ENCODE measurements around the gene MMP23B. TPM values are rescaled to one million over a fixed set of nuclear protein-coding genes. Genes with fewer than 3 reads are reported as not detected.
"Not testable (repeated sequence)": the region's sequence is repeated elsewhere in the genome, so short reads cannot be mapped to it uniquely, and the experiment has no call there.

Gene MMP23B
- total and polyA plus RNA-seq, 5 donors from 2014 or later: 0.18 to 4.1 (median 0.21) TPM; not detected in 2

GRCh38 chr1:1675218-1675617 lies 43.2 kb downstream of the MMP23B start:
- H3K4me1 Mint-ChIP-seq: peaks cover 0 to 24% (median 18%) of the 10 kb centered on the region in 4 donors
- H3K9me3 Mint-ChIP-seq; H3K27ac ChIP-seq (ENCODE audit: insufficient read depth, low read length, poor library complexity, severe bottlenecking); H3K27ac Mint-ChIP-seq; H3K27me3 ChIP-seq (ENCODE audit: control insufficient read depth, insufficient read depth, low read length); H3K4me3 Mint-ChIP-seq; DNase-seq; ATAC-seq (ENCODE audit: low read depth in 2 of 2); H3K27me3 Mint-ChIP-seq; H3K9me3 ChIP-seq (ENCODE audit: control insufficient read depth in 2 of 2, low read length in 2 of 2); H3K4me3 ChIP-seq (ENCODE audit: low read depth, low read length); H3K36me3 ChIP-seq (ENCODE audit: control insufficient read depth, insufficient read depth, low read length); H3K36me3 Mint-ChIP-seq: not testable (repeated sequence)
- H3K4me1 ChIP-seq (ENCODE audit: control insufficient read depth, insufficient read depth, low read length, poor library complexity, severe bottlenecking): peaks cover 18% of the 10 kb centered on the region

DNA sequence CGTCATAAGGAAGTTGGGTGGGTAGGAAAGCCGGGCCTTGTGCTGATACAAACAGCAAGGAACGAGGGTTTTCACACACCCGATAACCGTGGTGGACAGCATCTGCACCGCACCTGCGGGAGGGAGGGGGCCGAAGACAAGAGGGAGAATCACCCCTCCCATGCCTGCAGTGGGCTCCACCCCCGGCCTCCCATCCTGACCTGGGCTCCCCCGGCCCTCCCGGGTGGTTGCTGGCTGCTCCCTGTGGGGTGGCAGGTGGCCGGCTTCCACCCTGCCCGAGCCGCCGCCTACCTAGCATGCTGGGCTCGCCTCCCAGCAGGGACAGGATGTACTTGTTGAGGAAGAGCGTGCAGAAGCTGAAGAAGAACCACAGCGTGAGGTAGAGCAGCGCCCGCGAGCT lies 44.1 kb downstream of the MMP23B start:
- H3K36me3 ChIP-seq (ENCODE audit: control insufficient read depth, insufficient read depth, low read length); H3K27ac ChIP-seq (ENCODE audit: insufficient read depth, low read length, poor library complexity, severe bottlenecking); H3K9me3 Mint-ChIP-seq; H3K27me3 Mint-ChIP-seq; H3K36me3 Mint-ChIP-seq; H3K4me3 ChIP-seq (ENCODE audit: low read depth, low read length); H3K4me3 Mint-ChIP-seq; H3K27ac Mint-ChIP-seq; H3K27me3 ChIP-seq (ENCODE audit: control insufficient read depth, insufficient read depth, low read length); DNase-seq; H3K9me3 ChIP-seq (ENCODE audit: control insufficient read depth in 2 of 2, low read length in 2 of 2); ATAC-seq (ENCODE audit: low read depth in 2 of 2): not testable (repeated sequence)
- H3K4me1 ChIP-seq (ENCODE audit: control insufficient read depth, insufficient read depth, low read length, poor library complexity, severe bottlenecking): peaks cover 18% of the 10 kb centered on the region
- H3K4me1 Mint-ChIP-seq: peaks cover 0 to 29% (median 18%) of the 10 kb centered on the region in 4 donors

- no peaks in the 10 kb centered on the region for H3K27me3 Mint-ChIP-seq
- no peaks in the 10 kb centered on the region for H3K27me3 ChIP-seq (ENCODE audit: control insufficient read depth, insufficient read depth, low read length)
- peak overlapping the region; percentile 79 for H3K27ac ChIP-seq (ENCODE audit: insufficient read depth, low read length, poor library complexity, severe bottlenecking)
- peak overlapping the region; percentile 72 for H3K4me3 ChIP-seq (ENCODE audit: low read depth, low read length)
- H3K27ac Mint-ChIP-seq: peak overlapping the region; percentile 98 to 100 (median 99)
- H3K4me1 Mint-ChIP-seq: peaks cover 0 to 37% (median 23%) of the 10 kb centered on the region in 4 donors
- peak; percentile 31 to 71 (median 57) for DNase-seq
- peaks cover 0 to 2% (median 0%) of the 10 kb centered on the region in 7 donors for H3K9me3 Mint-ChIP-seq
- no peaks in the 10 kb centered on the region for H3K9me3 ChIP-seq (ENCODE audit: control insufficient read depth in 2 of 2, low read length in 2 of 2)
- no peaks in the 10 kb centered on the region for H3K36me3 ChIP-seq (ENCODE audit: control insufficient read depth, insufficient read depth, low read length)
- peaks cover 18% of the 10 kb centered on the region for H3K4me1 ChIP-seq (ENCODE audit: control insufficient read depth, insufficient read depth, low read length, poor library complexity, severe bottlenecking)
- peak; percentile 70 to 77 for ATAC-seq (ENCODE audit: low read depth in 2 of 2)
- H3K36me3 Mint-ChIP-seq: peaks cover 7% of the 10 kb centered on the region
- peak overlapping the region; percentile 81 to 96 (median 94) for H3K4me3 Mint-ChIP-seq
Observed at GRCh38 chr1:1677718-1678580, 46.0 kb downstream of the MMP23B start.

DNA sequence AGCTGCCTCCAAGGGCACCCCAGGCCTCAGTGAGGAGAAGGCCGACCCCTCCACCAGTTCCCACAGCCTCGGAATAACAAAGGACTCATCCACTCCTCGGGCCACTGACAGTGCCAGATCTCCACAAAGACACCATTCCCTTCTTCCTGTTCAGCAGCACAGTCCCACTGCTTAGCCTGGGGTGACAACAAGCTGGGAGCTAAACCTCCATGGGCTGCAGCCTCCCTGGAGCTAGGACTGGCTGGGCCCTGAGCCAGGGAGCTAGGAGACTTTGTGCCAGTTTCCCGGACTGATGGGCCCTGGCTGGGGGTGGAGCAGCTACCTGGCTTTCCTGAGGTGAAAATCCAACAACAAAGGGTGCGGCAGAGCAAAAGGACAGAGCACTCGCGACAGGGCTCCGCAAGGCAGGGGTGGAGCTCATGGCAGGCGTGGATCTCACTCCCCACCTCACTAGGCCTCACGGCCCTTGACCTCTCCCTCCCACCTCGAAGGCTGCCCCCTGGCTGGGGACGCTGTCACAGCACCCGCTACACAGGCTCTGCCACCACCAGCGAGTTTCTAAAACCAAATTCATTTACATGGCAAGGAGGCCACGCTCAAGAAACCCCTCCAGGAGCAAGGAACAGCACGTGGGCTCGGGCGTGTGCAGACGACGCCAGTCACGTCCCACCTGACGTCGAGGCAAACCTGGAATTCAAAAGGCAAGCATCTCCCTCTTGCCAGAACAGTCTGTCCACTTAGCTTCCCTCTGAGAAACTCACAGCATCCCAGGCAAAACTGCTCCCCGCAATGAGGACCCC lies 46.8 kb downstream of the MMP23B start:
- Mint-ChIP-seq H3K27ac (peak overlapping the region; percentile 98 to 100 (median 99)), H3K36me3 (peaks cover 4% of the 10 kb centered on the region), H3K9me3 (peaks cover 0 to 2% (median 0%) of the 10 kb centered on the region in 7 donors), H3K4me3 (peak overlapping the region; percentile 81 to 96 (median 94)), H3K4me1 (peaks cover 0 to 44% (median 26%) of the 10 kb centered on the region in 4 donors), H3K27me3 (no peaks in the 10 kb centered on the region)
- Histone ChIP-seq H3K36me3 (ENCODE audit: control insufficient read depth, insufficient read depth, low read length) (no peaks in the 10 kb centered on the region), H3K9me3 (ENCODE audit: control insufficient read depth in 2 of 2, low read length in 2 of 2) (no peaks in the 10 kb centered on the region), H3K27me3 (ENCODE audit: control insufficient read depth, insufficient read depth, low read length) (no peaks in the 10 kb centered on the region), H3K4me3 (ENCODE audit: low read depth, low read length) (no peak overlapping the region), H3K4me1 (ENCODE audit: control insufficient read depth, insufficient read depth, low read length, poor library complexity, severe bottlenecking) (peaks cover 18% of the 10 kb centered on the region), H3K27ac (ENCODE audit: insufficient read depth, low read length, poor library complexity, severe bottlenecking) (peak overlapping the region; percentile 79)
- DNase-seq: peak in 2 of 3 donors; percentile 49 to 61
- ATAC-seq (ENCODE audit: low read depth in 2 of 2): peak in 1 of 2 donors; percentile 39

- peaks cover 21% of the 10 kb centered on the region for H3K4me1 ChIP-seq (ENCODE audit: control insufficient read depth, insufficient read depth, low read length, poor library complexity, severe bottlenecking)
- H3K4me3 ChIP-seq (ENCODE audit: low read depth, low read length): no peak overlapping the region
- Mint-ChIP-seq H3K4me1 (peaks cover 0 to 48% (median 25%) of the 10 kb centered on the region in 4 donors), H3K27ac (peak overlapping the region in 1 of 3 donors; percentile 93), H3K27me3 (no peaks in the 10 kb centered on the region), H3K9me3 (peaks cover 0 to 2% (median 0%) of the 10 kb centered on the region in 7 donors), H3K36me3 (peaks cover 5% of the 10 kb centered on the region), H3K4me3 (no peak overlapping the region)
- no peak for DNase-seq
- no peaks in the 10 kb centered on the region for H3K9me3 ChIP-seq (ENCODE audit: control insufficient read depth in 2 of 2, low read length in 2 of 2)
- no peaks in the 10 kb centered on the region for H3K27me3 ChIP-seq (ENCODE audit: control insufficient read depth, insufficient read depth, low read length)
- H3K36me3 ChIP-seq (ENCODE audit: control insufficient read depth, insufficient read depth, low read length): no peaks in the 10 kb centered on the region
- no peak for ATAC-seq (ENCODE audit: low read depth in 2 of 2)
- H3K27ac ChIP-seq (ENCODE audit: insufficient read depth, low read length, poor library complexity, severe bottlenecking): no peak overlapping the region
Observed at GRCh38 chr1:1680031-1680911, 48.3 kb downstream of the MMP23B start.

DNA sequence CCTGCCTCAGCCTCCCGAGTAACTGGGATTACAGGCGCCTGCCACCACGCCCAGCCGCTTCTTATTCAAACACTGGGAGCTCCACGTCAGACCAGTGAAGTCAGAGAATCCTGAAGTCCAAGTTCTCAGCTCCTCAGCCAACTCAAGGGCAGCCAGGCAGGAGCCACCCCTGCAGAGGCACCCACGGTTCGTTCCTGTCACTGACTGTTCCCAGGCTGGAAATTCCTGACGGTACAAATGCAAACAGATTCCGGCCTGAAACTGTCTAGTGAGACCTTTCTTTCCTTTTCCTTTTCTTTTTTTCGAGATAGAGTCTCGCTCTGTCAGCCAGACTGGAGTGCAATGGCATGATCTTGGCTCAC lies 48.9 kb downstream of the MMP23B start:
- Histone ChIP-seq H3K4me3 (ENCODE audit: low read depth, low read length) (no peak overlapping the region), H3K4me1 (ENCODE audit: control insufficient read depth, insufficient read depth, low read length, poor library complexity, severe bottlenecking) (peaks cover 21% of the 10 kb centered on the region), H3K27ac (ENCODE audit: insufficient read depth, low read length, poor library complexity, severe bottlenecking) (no peak overlapping the region), H3K27me3 (ENCODE audit: control insufficient read depth, insufficient read depth, low read length) (no peaks in the 10 kb centered on the region), H3K36me3 (ENCODE audit: control insufficient read depth, insufficient read depth, low read length) (no peaks in the 10 kb centered on the region), H3K9me3 (ENCODE audit: control insufficient read depth in 2 of 2, low read length in 2 of 2) (no peaks in the 10 kb centered on the region)
- DNase-seq (no peak), ATAC-seq (ENCODE audit: low read depth in 2 of 2) (no peak)
- Mint-ChIP-seq H3K4me1 (peaks cover 0 to 53% (median 25%) of the 10 kb centered on the region in 4 donors), H3K27me3 (no peaks in the 10 kb centered on the region), H3K9me3 (peaks cover 0 to 2% (median 0%) of the 10 kb centered on the region in 7 donors), H3K4me3 (no peak overlapping the region), H3K36me3 (peaks cover 7% of the 10 kb centered on the region), H3K27ac (no peak overlapping the region)

Measured in CD4-positive, CD25-positive, alpha-beta regulatory T cell (primary cell).